ENCODE measurements around the gene STIM1.

GRCh38 chr11:3810951-3811350 is 44.5 kb upstream of the STIM1 start:
- no peak for TF ChIP-seq PATZ1 (CRISPR knock-in tag; IDR thresholded peaks at IDR 0.05; ENCODE audit: borderline replicate concordance)
- no peak for TF ChIP-seq POU6F1 (CRISPR knock-in tag; IDR thresholded peaks at IDR 0.05; ENCODE audit: borderline replicate concordance, low read depth)

All from SK-N-SH treated with all-trans-retinoic acid at 6 μM for 48 hours (cell line).